IMR-90 (cell line): ENCODE measurements around the gene CCL14. TPM values are rescaled to one million over a fixed set of nuclear protein-coding genes. Genes with fewer than 3 reads are reported as not detected.

Experiments
- ATAC-seq: fragments of 200-7000 bp; cut with Tn5 transposase; 2 replicates; pipeline ENCODE4 v1.9.1; 2020; ENCODE audit warnings: low read depth, mild to moderate bottlenecking, moderate library complexity
- BruUV-seq: library from RNA; stranded (reverse); fragments of 400-500 nt; replicated peaks from 2 replicates; lab custom pipeline; 2021; lab: Mats Ljungman, UMichigan
- CTCF ChIA-PET: fragments of 300-600 bp; formaldehyde crosslinking; extraction: SDS; loops from one replicate; lab custom pipeline; 2021; ENCODE audit warnings: antibody characterized with exemption; lab: Yijun Ruan, JAX
- POLR2A ChIA-PET: fragments of 300-600 bp; sonication (Branson Sonifier 250); formaldehyde crosslinking; loops from one replicate; lab custom pipeline; 2022; ENCODE audit warnings: antibody characterized with exemption; ENCODE audit not compliant: unreplicated experiment; lab: Charles Lee
- DNase-seq: peaks from one replicate; pipeline ENCODE4 v3.0.0; 2013
- H2AFZ ChIP-seq: replicated peaks from 2 replicates; pipeline ENCODE3; 2013; ENCODE audit warnings: low read length, mild to moderate bottlenecking; ENCODE audit not compliant: poor library complexity
- H2AK5ac ChIP-seq: 2 replicates; pipeline ENCODE4 v1.6.1; 2013; ENCODE audit warnings: low read depth, low read length, inconsistent platforms
- H2AK9ac ChIP-seq: replicated peaks from 2 replicates; pipeline ENCODE3; 2013; ENCODE audit warnings: mild to moderate bottlenecking, low read depth, low read length, moderate library complexity; ENCODE audit not compliant: poor library complexity
- H2BK120ac ChIP-seq: 2 replicates; pipeline ENCODE4 v1.6.1; 2013; ENCODE audit warnings: low read depth, low read length, inconsistent platforms
- H2BK15ac ChIP-seq: 3 replicates; pipeline ENCODE4 v1.6.1; 2013; ENCODE audit warnings: low read depth, low read length, inconsistent platforms
- H2BK20ac ChIP-seq: 2 replicates; pipeline ENCODE4 v1.6.1; 2013; ENCODE audit warnings: low read depth, mild to moderate bottlenecking, inconsistent platforms, low read length, moderate library complexity
- H2BK5ac ChIP-seq: 2 replicates; pipeline ENCODE4 v1.6.1; 2013; ENCODE audit warnings: mild to moderate bottlenecking, low read depth, low read length, inconsistent platforms; ENCODE audit not compliant: poor library complexity, severe bottlenecking
- H3K14ac ChIP-seq: replicated peaks from 2 replicates; pipeline ENCODE4 v1.6.1; 2013; ENCODE audit warnings: low read depth, low read length, inconsistent platforms
- H3K18ac ChIP-seq: 2 replicates; pipeline ENCODE4 v1.6.1; 2013; ENCODE audit warnings: low read depth, low read length, control low read depth
- H3K23ac ChIP-seq: 2 replicates; pipeline ENCODE4 v1.6.1; 2013; ENCODE audit warnings: low read depth, low read length, inconsistent platforms
- H3K27ac ChIP-seq: 2 replicates; pipeline ENCODE4 v1.5.1; 2013; ENCODE audit warnings: mild to moderate bottlenecking, control low read depth, low read length; ENCODE audit not compliant: insufficient read depth
- H3K27me3 ChIP-seq: 2 replicates; pipeline ENCODE4 v1.6.1; 2013; ENCODE audit warnings: low read length; ENCODE audit not compliant: control insufficient read depth, insufficient read depth
- H3K36me3 ChIP-seq: 2 replicates; pipeline ENCODE4 v1.6.1; 2013; ENCODE audit warnings: low read length, mixed read lengths; ENCODE audit not compliant: control insufficient read depth, insufficient read depth
- H3K4ac ChIP-seq: 2 replicates; pipeline ENCODE4 v1.6.1; 2013; ENCODE audit warnings: low read depth, low read length, inconsistent platforms
- H3K4me1 ChIP-seq: 2 replicates; pipeline ENCODE4 v1.6.1; 2013; ENCODE audit warnings: low read length, mixed read lengths; ENCODE audit not compliant: control insufficient read depth, insufficient read depth
- H3K4me2 ChIP-seq: 2 replicates; pipeline ENCODE4 v1.6.1; 2013; ENCODE audit warnings: low read depth, mild to moderate bottlenecking, control low read depth, low read length, moderate library complexity
- H3K4me3 ChIP-seq: 2 replicates; pipeline ENCODE4 v1.5.1; 2013; ENCODE audit warnings: low read depth, mild to moderate bottlenecking, control low read depth, low read length, moderate library complexity; ENCODE audit not compliant: insufficient read depth
- H3K56ac ChIP-seq: 2 replicates; pipeline ENCODE4 v1.6.1; 2013; ENCODE audit warnings: low read length, inconsistent platforms; ENCODE audit not compliant: insufficient read depth; ENCODE audit errors: extremely low read depth
- H3K79me1 ChIP-seq, 2 experiments: 2 replicates each; pipeline ENCODE4 v1.6.1; 2013; ENCODE audit warnings: low read length in 2 of 2, inconsistent platforms in 1 of 2, low read depth in 1 of 2
- H3K9ac ChIP-seq: 2 replicates; pipeline ENCODE4 v1.6.1; 2013; ENCODE audit warnings: low read depth, low read length, control low read depth
- H3K9me1 ChIP-seq: 2 replicates; pipeline ENCODE4 v1.6.1; 2013; ENCODE audit warnings: low read length, inconsistent platforms; ENCODE audit not compliant: insufficient read depth
- H3K9me3 ChIP-seq: 2 replicates; pipeline ENCODE4 v1.6.1; 2013; ENCODE audit warnings: low read length; ENCODE audit not compliant: control insufficient read depth, insufficient read depth
- H4K20me1 ChIP-seq: 2 replicates; pipeline ENCODE4 v1.6.1; 2013; ENCODE audit warnings: low read length, inconsistent platforms; ENCODE audit not compliant: insufficient read depth
- H4K5ac ChIP-seq: 2 replicates; pipeline ENCODE4 v1.6.1; 2013; ENCODE audit warnings: mild to moderate bottlenecking, low read depth, low read length, control low read depth
- H4K8ac ChIP-seq, 2 experiments: 2 replicates each; pipeline ENCODE4 v1.6.1; 2013; ENCODE audit warnings: low read depth in 2 of 2, low read length in 2 of 2, control low read depth in 1 of 2, inconsistent platforms in 1 of 2
- H4K91ac ChIP-seq: 2 replicates; pipeline ENCODE4 v1.6.1; 2013; ENCODE audit warnings: low read depth, low read length, inconsistent platforms; ENCODE audit not compliant: insufficient read depth
- BHLHE40 ChIP-seq: fragments of 150-350 bp; IDR thresholded peaks from 2 replicates; pipeline ENCODE4 v1.6.1; 2016; ENCODE audit warnings: mild to moderate bottlenecking, low read depth, low read length
- CEBPB ChIP-seq: IDR thresholded peaks from 2 replicates; pipeline ENCODE4 v1.6.1; 2012; ENCODE audit warnings: low read depth, low read length, improper control_type of control experiment
- MAFK ChIP-seq: IDR thresholded peaks from 2 replicates; pipeline ENCODE4 v1.6.1; 2012; ENCODE audit warnings: low read depth, low read length, improper control_type of control experiment
- RAD21 ChIP-seq: IDR thresholded peaks from 2 replicates; pipeline ENCODE4 v1.6.1; 2012; ENCODE audit warnings: low read length, improper control_type of control experiment
- SMC3 ChIP-seq: fragments of 150-350 bp; IDR thresholded peaks from 2 replicates; pipeline ENCODE4 v1.6.1; 2016; ENCODE audit warnings: low read depth, mild to moderate bottlenecking, antibody characterized with exemption, low read length, moderate library complexity
- USF2 ChIP-seq: fragments of 150-350 bp; IDR thresholded peaks from 2 replicates; pipeline ENCODE4 v1.6.1; 2017; ENCODE audit warnings: mild to moderate bottlenecking, antibody characterized with exemption, low read length, low read depth
- WGBS, 2 experiments: methylation state at CpG; one replicate each; pipeline versions ENCODE4 v1.1.5 to v1.1.7; 2013; ENCODE audit warnings: missing lambda C conversion rate in 2 of 2; ENCODE audit not compliant: insufficient read length in 1 of 2; ENCODE audit errors: extremely low coverage in 2 of 2; 5-methylcytosine and 5-hydroxymethylcytosine counted together
- dilution Hi-C: fragments of 300-500 bp; cut with HindIII; formaldehyde crosslinking; loops from one replicate; pipeline ENCODE4 v1.14.3; 2018; ENCODE audit warnings: low sequenced_read_pairs; ENCODE audit not compliant: unreplicated experiment
- in situ Hi-C: fragments of 300-500 bp; cut with MboI; formaldehyde crosslinking; loops from 3 replicates; pipeline ENCODE4 v1.14.3; 2019; ENCODE audit warnings: low sequenced_read_pairs, inconsistent platforms, mixed read lengths
- intact Hi-C: fragments of 100-400 bp; cut with micrococcal nuclease; formaldehyde crosslinking; loops from 2 replicates; pipeline ENCODE4 v1.10.0; 2022
- polyA plus RNA-seq, 3 experiments: library from polyadenylated mRNA; depleted of rRNA; stranded (reverse); fragments of >200 nt; gene quantifications; 2 replicates each; pipeline ENCODE4 v1.2.3, GENCODE V29; 2012; ENCODE audit warnings: low replicate concordance in 1 of 3
- total RNA-seq: library from RNA; depleted of rRNA; stranded (reverse); fragments of >200 nt; gene quantifications from 2 replicates; pipeline ENCODE4 v1.2.3, GENCODE V29; 2012

The CCL14 gene
- total and polyA plus RNA-seq, 2 of the 4 experiments (the other 2 are of a cell fraction) = not detected

GRCh38 chr17:35936063-35936462, 50.5 kb downstream of the CCL14 start:
- Histone ChIP-seq H3K4me1 (no peaks in the 10 kb centered on the region), H4K5ac (no peak overlapping the region), H3K27ac (no peak overlapping the region), H3K27me3 (peaks cover 1% of the 10 kb centered on the region; the same call in 1 of the 2 replicates), H3K4me3 (no peak overlapping the region), H3K23ac (no peak overlapping the region), H4K20me1 (no peaks in the 10 kb centered on the region), H3K9me3 (no peaks in the 10 kb centered on the region), H2BK120ac (no peak overlapping the region), H2AK5ac (no peak overlapping the region), H2BK5ac (no peak overlapping the region), H3K4me2 (no peak overlapping the region), H2BK20ac (no peak overlapping the region), H3K14ac (no peak overlapping the region), H3K36me3 (no peaks in the 10 kb centered on the region), H2BK15ac (no peak overlapping the region), H2AK9ac (no peak overlapping the region), H4K91ac (no peak overlapping the region), H2AFZ (no peak overlapping the region), H3K4ac (no peak overlapping the region), H3K9me1 (no peaks in the 10 kb centered on the region), H3K18ac (no peak overlapping the region), H3K79me1 (no peaks in the 10 kb centered on the region), H4K8ac (no peak overlapping the region), H3K56ac (no peak overlapping the region), H3K9ac (no peak overlapping the region)
- POLR2A ChIA-PET = no interaction called here
- DNase-seq = no peak
- no TSS peak for BruUV-seq
- 100% methylated on average over 1 of the region's 5 CpGs; no CpG with 5 or more reads in 1 of the 2 experiments for WGBS, 2 experiments
- intact Hi-C loops = no loop called here
- ATAC-seq = no peak
- in situ Hi-C loops = no loop called here
- CTCF ChIA-PET = no interaction called here
- TF ChIP-seq CEBPB (no peak), MAFK (no peak), BHLHE40 (no peak), SMC3 (no peak), RAD21 (no peak), USF2 (peak; percentile 50; the same call in 1 of the 2 replicates)
- dilution Hi-C loops = no loop called here
